ENCODE measurements around the gene WBP2.

The WBP2 gene

GRCh38 chr17:75849279-75849646 lies 5.9 kb downstream of the WBP2 start:
- Histone ChIP-seq H2BK5ac (ENCODE audit: low read depth, low read length, poor library complexity) (no peak overlapping the region), H4K12ac (ENCODE audit: low read depth, low read length) (no peak overlapping the region), H3K4me2 (ENCODE audit: low read length) (no peak overlapping the region), H2BK12ac (ENCODE audit: low read length) (no peak overlapping the region), H3K9ac (ENCODE audit: low read length) (no peak overlapping the region), H3K14ac (ENCODE audit: low read length) (no peak overlapping the region), H2AK5ac (ENCODE audit: low read length) (no peak overlapping the region), H4K91ac (ENCODE audit: low read depth, low read length) (no peak overlapping the region), H3K4ac (ENCODE audit: low read depth, low read length) (no peak overlapping the region), H3K79me2 (ENCODE audit: control insufficient read depth, insufficient read depth, low read length, poor library complexity) (no peaks in the 10 kb centered on the region), H3K9me3 (ENCODE audit: insufficient read depth, low read depth, low read length) (peaks cover 2% of the 10 kb centered on the region), H3K4me1 (ENCODE audit: control insufficient read depth in 1 of 2, insufficient read depth in 2 of 2, low read length in 2 of 2) (peaks cover 19 to 26% of the 10 kb centered on the region in 2 experiments), H3K23ac (ENCODE audit: low read length) (no peak overlapping the region), H3K18ac (ENCODE audit: low read length) (no peak overlapping the region), H2BK120ac (ENCODE audit: insufficient read depth, low read length, poor library complexity) (no peak overlapping the region), H3K27ac (ENCODE audit: low read depth, low read length) (no peak overlapping the region), H3K4me3 (ENCODE audit: low read depth, low read length) (no peak overlapping the region), H3K79me1 (ENCODE audit: low read length) (peaks cover 10% of the 10 kb centered on the region), H3K36me3 (ENCODE audit: control insufficient read depth in 1 of 2, insufficient read depth in 2 of 2, low read length in 2 of 2) (peaks cover 52 to 54% of the 10 kb centered on the region in 2 experiments), H3K27me3 (ENCODE audit: insufficient read depth, low read length) (no peaks in the 10 kb centered on the region), H4K8ac (ENCODE audit: low read depth, low read length) (no peak overlapping the region), H2AFZ (ENCODE audit: insufficient read depth, low read length, poor library complexity) (no peak overlapping the region)
- no CpG with 5 or more reads among the region's 11 CpGs for WGBS (ENCODE audit: extremely low coverage, insufficient coverage, insufficient read length)
- DNase-seq = no peak

- Histone ChIP-seq H3K23ac (ENCODE audit: low read length) (no peak overlapping the region), H2BK5ac (ENCODE audit: low read depth, low read length, poor library complexity) (no peak overlapping the region)
- WGBS (ENCODE audit: extremely low coverage, insufficient coverage, insufficient read length) = no CpG with 5 or more reads among the region's 16 CpGs
Measured at GRCh38 chr17:75848523-75849278, 6.4 kb downstream of the WBP2 start.

GRCh38 chr17:75847614-75848522 lies 7.3 kb downstream of the WBP2 start:
- Histone ChIP-seq H3K27me3 (ENCODE audit: insufficient read depth, low read length) (no peaks in the 10 kb centered on the region), H2AK5ac (ENCODE audit: low read length) (no peak overlapping the region), H3K4ac (ENCODE audit: low read depth, low read length) (no peak overlapping the region), H3K14ac (ENCODE audit: low read length) (no peak overlapping the region), H3K36me3 (ENCODE audit: control insufficient read depth in 1 of 2, insufficient read depth in 2 of 2, low read length in 2 of 2) (peaks cover 52 to 54% of the 10 kb centered on the region in 2 experiments), H3K79me2 (ENCODE audit: control insufficient read depth, insufficient read depth, low read length, poor library complexity) (no peaks in the 10 kb centered on the region), H3K9me3 (ENCODE audit: insufficient read depth, low read depth, low read length) (peaks cover 2% of the 10 kb centered on the region), H3K23ac (ENCODE audit: low read length) (no peak overlapping the region), H3K27ac (ENCODE audit: low read depth, low read length) (no peak overlapping the region), H3K4me2 (ENCODE audit: low read length) (no peak overlapping the region), H4K12ac (ENCODE audit: low read depth, low read length) (no peak overlapping the region), H2BK12ac (ENCODE audit: low read length) (no peak overlapping the region), H2AFZ (ENCODE audit: insufficient read depth, low read length, poor library complexity) (no peak overlapping the region), H2BK120ac (ENCODE audit: insufficient read depth, low read length, poor library complexity) (no peak overlapping the region), H3K79me1 (ENCODE audit: low read length) (peaks cover 14% of the 10 kb centered on the region), H3K9ac (ENCODE audit: low read length) (no peak overlapping the region), H4K91ac (ENCODE audit: low read depth, low read length) (no peak overlapping the region), H2BK5ac (ENCODE audit: low read depth, low read length, poor library complexity) (no peak overlapping the region), H3K18ac (ENCODE audit: low read length) (no peak overlapping the region), H3K4me1 (ENCODE audit: control insufficient read depth in 1 of 2, insufficient read depth in 2 of 2, low read length in 2 of 2) (peaks cover 17 to 24% of the 10 kb centered on the region in 2 experiments), H3K4me3 (ENCODE audit: low read depth, low read length) (no peak overlapping the region), H4K8ac (ENCODE audit: low read depth, low read length) (no peak overlapping the region)
- no CpG with 5 or more reads among the region's 25 CpGs for WGBS (ENCODE audit: extremely low coverage, insufficient coverage, insufficient read length)
- no peak for DNase-seq

More at GRCh38 chr17:75848523-75849278, 6.4 kb downstream of the WBP2 start:
- Histone ChIP-seq H2AK5ac (ENCODE audit: low read length) (no peak overlapping the region), H3K79me1 (ENCODE audit: low read length) (peaks cover 14% of the 10 kb centered on the region), H3K79me2 (ENCODE audit: control insufficient read depth, insufficient read depth, low read length, poor library complexity) (no peaks in the 10 kb centered on the region), H3K9ac (ENCODE audit: low read length) (no peak overlapping the region), H3K14ac (ENCODE audit: low read length) (no peak overlapping the region), H3K36me3 (ENCODE audit: control insufficient read depth in 1 of 2, insufficient read depth in 2 of 2, low read length in 2 of 2) (peaks cover 52 to 54% of the 10 kb centered on the region in 2 experiments), H4K12ac (ENCODE audit: low read depth, low read length) (no peak overlapping the region), H3K27ac (ENCODE audit: low read depth, low read length) (no peak overlapping the region), H4K91ac (ENCODE audit: low read depth, low read length) (no peak overlapping the region), H3K9me3 (ENCODE audit: insufficient read depth, low read depth, low read length) (peaks cover 2% of the 10 kb centered on the region), H3K4me2 (ENCODE audit: low read length) (no peak overlapping the region), H3K27me3 (ENCODE audit: insufficient read depth, low read length) (no peaks in the 10 kb centered on the region), H3K18ac (ENCODE audit: low read length) (no peak overlapping the region), H2AFZ (ENCODE audit: insufficient read depth, low read length, poor library complexity) (no peak overlapping the region), H2BK120ac (ENCODE audit: insufficient read depth, low read length, poor library complexity) (no peak overlapping the region), H4K8ac (ENCODE audit: low read depth, low read length) (no peak overlapping the region), H3K4ac (ENCODE audit: low read depth, low read length) (no peak overlapping the region), H2BK12ac (ENCODE audit: low read length) (no peak overlapping the region), H3K4me3 (ENCODE audit: low read depth, low read length) (no peak overlapping the region), H3K4me1 (ENCODE audit: control insufficient read depth in 1 of 2, insufficient read depth in 2 of 2, low read length in 2 of 2) (peaks cover 17 to 27% of the 10 kb centered on the region in 2 experiments)
- peak; percentile 64 to 80 for DNase-seq

GRCh38 chr17:75846692-75847613 lies 8.2 kb downstream of the WBP2 start:
- H2BK12ac ChIP-seq (ENCODE audit: low read length) = no peak overlapping the region
- no peak overlapping the region for H2BK120ac ChIP-seq (ENCODE audit: insufficient read depth, low read length, poor library complexity)
- no peak overlapping the region for H4K91ac ChIP-seq (ENCODE audit: low read depth, low read length)
- H3K4ac ChIP-seq (ENCODE audit: low read depth, low read length) = no peak overlapping the region
- no peak overlapping the region for H3K18ac ChIP-seq (ENCODE audit: low read length)
- no peak overlapping the region for H4K8ac ChIP-seq (ENCODE audit: low read depth, low read length)
- H3K4me2 ChIP-seq (ENCODE audit: low read length) = no peak overlapping the region
- H3K23ac ChIP-seq (ENCODE audit: low read length) = no peak overlapping the region
- no peak for DNase-seq
- H2AK5ac ChIP-seq (ENCODE audit: low read length) = no peak overlapping the region
- no peak overlapping the region for H2BK5ac ChIP-seq (ENCODE audit: low read depth, low read length, poor library complexity)
- no CpG with 5 or more reads among the region's 34 CpGs for WGBS (ENCODE audit: extremely low coverage, insufficient coverage, insufficient read length)
- no peak overlapping the region for H2AFZ ChIP-seq (ENCODE audit: insufficient read depth, low read length, poor library complexity)
- peaks cover 52 to 54% of the 10 kb centered on the region in 2 experiments for H3K36me3 ChIP-seq (ENCODE audit: control insufficient read depth in 1 of 2, insufficient read depth in 2 of 2, low read length in 2 of 2)
- H3K9me3 ChIP-seq (ENCODE audit: insufficient read depth, low read depth, low read length) = peaks cover 2% of the 10 kb centered on the region
- no peaks in the 10 kb centered on the region for H3K79me2 ChIP-seq (ENCODE audit: control insufficient read depth, insufficient read depth, low read length, poor library complexity)
- peaks cover 14% of the 10 kb centered on the region for H3K79me1 ChIP-seq (ENCODE audit: low read length)
- no peak overlapping the region for H4K12ac ChIP-seq (ENCODE audit: low read depth, low read length)
- H3K4me1 ChIP-seq (ENCODE audit: control insufficient read depth in 1 of 2, insufficient read depth in 2 of 2, low read length in 2 of 2) = peaks cover 17 to 24% of the 10 kb centered on the region in 2 experiments
- H3K14ac ChIP-seq (ENCODE audit: low read length) = no peak overlapping the region
- H3K4me3 ChIP-seq (ENCODE audit: low read depth, low read length) = no peak overlapping the region
- peak overlapping the region; percentile 1 for H3K27ac ChIP-seq (ENCODE audit: low read depth, low read length)
- no peaks in the 10 kb centered on the region for H3K27me3 ChIP-seq (ENCODE audit: insufficient read depth, low read length)
- no peak overlapping the region for H3K9ac ChIP-seq (ENCODE audit: low read length)
